HG03097 (cell line): Measurements from ENCODE around the gene SHISA5.
"Not testable (repeated sequence)": the region's sequence is repeated elsewhere in the genome, so short reads cannot be mapped to it uniquely, and the experiment has no call there.

ENCODE experiments used
- ATAC-seq: cut with Tn5 transposase; IDR thresholded peaks from one replicate; pipeline ENCODE4 v1.9.1; 2021; ENCODE audit not compliant: unreplicated experiment, low FRiP score

The SHISA5 gene

GRCh38 chr3:48504051-48504946, at the start of gene SHISA5:
Gene SHISA5 (minus strand): TSS chr3:48504174. CDS start chr3:48504094, 80 bp downstream.
- no peak for ATAC-seq

DNA sequence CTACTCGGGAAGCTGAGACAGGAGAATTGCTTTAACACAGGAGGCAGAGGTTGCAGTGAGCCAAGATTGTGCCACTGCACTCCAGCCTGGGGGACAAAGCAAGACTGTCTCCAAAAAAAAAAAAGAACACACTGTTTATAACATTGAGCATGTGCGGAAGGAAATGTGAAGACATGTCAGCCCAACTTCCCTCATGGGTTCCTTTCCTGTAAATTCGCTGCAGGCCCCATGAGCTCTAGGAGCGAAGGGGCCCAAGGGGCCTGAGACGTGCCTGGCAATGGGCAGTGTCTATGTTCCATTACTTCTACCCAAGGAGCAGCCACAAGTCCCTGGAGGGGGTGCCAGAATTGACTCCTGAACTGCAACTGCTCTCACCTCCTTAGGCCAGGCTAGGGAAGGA, 49.4 kb upstream of the SHISA5 start:
- ATAC-seq: no peak

GRCh38 chr3:48552111-48552951, 48.4 kb upstream of the SHISA5 start:
- no peak for ATAC-seq

GRCh38 chr3:48551651-48552050, 47.7 kb upstream of the SHISA5 start:
- ATAC-seq: not testable (repeated sequence)

GRCh38 chr3:48548729-48549705, 45.0 kb upstream of the SHISA5 start:
- no peak for ATAC-seq

DNA sequence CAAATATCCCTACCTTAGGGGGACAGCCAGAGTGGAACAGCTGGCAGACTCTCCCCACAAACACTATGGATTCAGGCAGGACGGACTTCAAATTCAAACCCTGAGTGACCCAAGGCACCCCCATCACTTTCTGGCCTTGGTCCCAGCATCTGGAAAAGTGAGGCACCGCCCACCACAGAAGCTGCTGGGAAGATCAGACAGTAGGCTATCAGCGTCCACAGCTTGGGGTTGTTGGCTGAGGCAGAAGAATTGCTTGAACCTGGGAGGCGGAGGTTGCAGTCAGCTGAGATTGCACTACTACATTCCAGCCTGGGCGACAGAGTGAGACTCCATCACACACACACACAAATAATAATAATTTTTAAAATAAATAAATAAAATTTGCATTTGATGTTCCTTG, 44.2 kb upstream of the SHISA5 start:
- ATAC-seq: no peak

DNA sequence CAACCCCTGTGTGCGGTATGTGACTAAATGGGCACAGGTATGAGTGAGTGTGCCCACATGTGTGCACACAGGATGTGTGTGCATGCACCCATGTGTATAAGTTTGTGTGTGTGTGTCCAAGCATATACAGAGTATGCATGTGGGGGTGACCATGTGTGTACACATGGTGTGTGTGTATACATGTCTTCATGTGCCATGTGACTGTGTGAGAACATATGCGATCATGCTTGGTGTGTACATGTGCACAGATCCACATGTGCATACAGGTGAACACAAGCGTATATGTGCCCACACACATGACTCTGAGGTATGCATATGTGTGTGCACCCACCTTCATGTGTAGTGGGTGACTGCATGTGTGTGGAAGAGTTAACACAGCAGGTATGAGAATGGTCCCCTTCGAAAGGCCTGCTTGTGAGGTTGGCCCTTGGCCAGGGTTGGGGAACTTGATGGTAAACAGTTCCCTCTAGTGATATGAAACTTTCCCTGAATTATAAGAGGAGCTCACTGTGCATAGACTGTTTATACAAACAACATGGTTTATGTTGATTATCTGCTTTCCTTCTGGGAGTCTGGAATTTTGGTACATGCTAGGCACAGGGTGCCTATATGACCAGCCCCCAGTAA, 42.3 kb upstream of the SHISA5 start:
- ATAC-seq: no peak

- ATAC-seq: no peak
Measured at GRCh38 chr3:48544141-48544540, 40.2 kb upstream of the SHISA5 start.

DNA sequence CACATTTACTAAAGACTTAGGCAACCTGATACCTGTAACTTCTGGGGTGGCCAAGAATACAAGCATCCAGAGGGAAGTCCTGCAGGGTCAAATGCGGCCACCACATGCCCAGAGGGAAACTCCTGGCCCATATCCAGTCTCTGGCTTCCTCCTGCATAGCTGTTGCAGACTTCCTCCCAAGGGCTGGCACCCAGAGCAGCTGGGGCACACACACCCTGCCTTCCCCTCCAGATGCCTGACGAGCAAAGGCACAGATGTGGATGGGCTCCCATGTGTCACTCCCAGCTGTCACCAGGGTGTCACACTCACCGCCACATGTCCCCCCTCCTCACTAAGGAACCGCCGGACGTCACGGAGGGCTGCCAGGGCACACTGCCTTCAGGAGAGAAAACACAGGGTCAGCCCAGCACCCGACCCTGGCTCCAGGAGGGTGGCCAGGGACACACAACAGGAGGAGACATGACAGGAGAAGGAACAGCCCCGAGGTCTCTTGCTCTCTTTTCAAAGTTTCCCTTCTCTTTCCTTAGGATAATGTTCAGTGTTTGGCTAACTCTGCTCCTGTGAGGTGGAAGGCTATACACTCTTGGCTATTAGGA, 39.4 kb upstream of the SHISA5 start:
- no peak for ATAC-seq

GRCh38 chr3:48538451-48538850, 34.5 kb upstream of the SHISA5 start:
- no peak for ATAC-seq

- ATAC-seq: no peak
Measured at GRCh38 chr3:48536785-48537184, 32.8 kb upstream of the SHISA5 start.

DNA sequence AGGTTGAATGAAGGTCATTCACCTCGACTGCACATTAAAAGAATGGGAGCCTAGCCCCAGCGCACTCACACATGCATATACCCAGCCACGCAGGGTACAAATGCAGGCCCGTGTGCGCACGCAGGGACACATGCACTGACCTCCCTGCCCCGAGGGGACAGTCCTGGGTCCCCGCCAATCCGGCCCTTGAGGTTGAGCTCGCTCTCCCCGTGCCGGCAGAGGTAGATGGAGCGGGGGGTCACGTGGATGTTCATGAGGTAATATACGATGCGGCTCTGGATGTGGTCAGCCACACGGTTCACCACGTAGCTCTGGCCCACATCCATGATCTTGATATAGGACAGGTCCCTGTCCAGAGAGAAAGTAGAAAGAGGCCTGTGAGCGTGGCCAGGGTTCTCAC, 32.1 kb upstream of the SHISA5 start:
- no peak for ATAC-seq

GRCh38 chr3:48535578-48535977, 31.6 kb upstream of the SHISA5 start:
- ATAC-seq: no peak

GRCh38 chr3:48532977-48533337, 29.0 kb upstream of the SHISA5 start:
- no peak for ATAC-seq

- no peak for ATAC-seq
Measured at GRCh38 chr3:48532271-48532976, 28.4 kb upstream of the SHISA5 start.

- ATAC-seq: not testable (repeated sequence)
Measured at GRCh38 chr3:48530701-48531100, 26.7 kb upstream of the SHISA5 start.

DNA sequence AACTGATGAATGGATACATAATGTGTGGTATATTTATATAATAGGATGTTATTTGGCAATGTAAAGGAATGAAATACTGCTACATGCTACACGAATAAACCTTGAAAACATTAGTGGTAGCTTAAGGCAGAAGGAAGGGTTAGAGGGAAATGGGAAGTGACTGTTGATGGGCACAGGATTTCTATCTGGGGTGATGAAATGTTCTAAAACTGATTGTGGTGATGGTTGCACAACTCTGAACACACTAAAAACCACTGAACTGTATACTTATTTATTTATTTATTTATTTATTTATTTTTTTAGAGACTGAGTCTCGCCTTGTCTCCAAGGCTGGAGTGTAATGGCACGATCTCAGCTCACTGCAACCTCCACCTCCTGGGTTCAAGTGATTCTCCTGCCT, 24.8 kb upstream of the SHISA5 start:
- no peak for ATAC-seq

DNA sequence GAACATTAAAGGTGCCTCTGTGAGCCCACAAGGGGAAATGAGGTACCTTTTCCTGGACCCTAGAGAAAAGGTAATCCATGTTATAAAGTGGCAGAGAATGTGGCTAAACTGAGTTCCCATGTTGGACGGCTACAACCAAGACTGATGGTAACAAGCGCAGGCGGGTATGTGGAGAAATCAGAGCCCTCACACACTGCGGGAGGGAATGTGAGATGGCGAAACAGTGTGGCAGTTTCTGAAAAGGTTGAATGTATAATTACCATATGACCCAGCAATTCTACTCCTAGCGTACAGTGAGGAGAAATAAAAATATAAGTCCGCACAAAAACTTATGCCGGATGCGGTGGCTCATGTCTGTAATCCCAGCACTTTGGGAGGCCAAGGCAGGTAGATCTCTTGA, 24.1 kb upstream of the SHISA5 start:
- ATAC-seq: no peak

GRCh38 chr3:48524970-48525369, 21.0 kb upstream of the SHISA5 start:
- ATAC-seq: no peak
